ENCODE results near the gene FAP.

FAP gene, protein sequence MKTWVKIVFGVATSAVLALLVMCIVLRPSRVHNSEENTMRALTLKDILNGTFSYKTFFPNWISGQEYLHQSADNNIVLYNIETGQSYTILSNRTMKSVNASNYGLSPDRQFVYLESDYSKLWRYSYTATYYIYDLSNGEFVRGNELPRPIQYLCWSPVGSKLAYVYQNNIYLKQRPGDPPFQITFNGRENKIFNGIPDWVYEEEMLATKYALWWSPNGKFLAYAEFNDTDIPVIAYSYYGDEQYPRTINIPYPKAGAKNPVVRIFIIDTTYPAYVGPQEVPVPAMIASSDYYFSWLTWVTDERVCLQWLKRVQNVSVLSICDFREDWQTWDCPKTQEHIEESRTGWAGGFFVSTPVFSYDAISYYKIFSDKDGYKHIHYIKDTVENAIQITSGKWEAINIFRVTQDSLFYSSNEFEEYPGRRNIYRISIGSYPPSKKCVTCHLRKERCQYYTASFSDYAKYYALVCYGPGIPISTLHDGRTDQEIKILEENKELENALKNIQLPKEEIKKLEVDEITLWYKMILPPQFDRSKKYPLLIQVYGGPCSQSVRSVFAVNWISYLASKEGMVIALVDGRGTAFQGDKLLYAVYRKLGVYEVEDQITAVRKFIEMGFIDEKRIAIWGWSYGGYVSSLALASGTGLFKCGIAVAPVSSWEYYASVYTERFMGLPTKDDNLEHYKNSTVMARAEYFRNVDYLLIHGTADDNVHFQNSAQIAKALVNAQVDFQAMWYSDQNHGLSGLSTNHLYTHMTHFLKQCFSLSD

DNA sequence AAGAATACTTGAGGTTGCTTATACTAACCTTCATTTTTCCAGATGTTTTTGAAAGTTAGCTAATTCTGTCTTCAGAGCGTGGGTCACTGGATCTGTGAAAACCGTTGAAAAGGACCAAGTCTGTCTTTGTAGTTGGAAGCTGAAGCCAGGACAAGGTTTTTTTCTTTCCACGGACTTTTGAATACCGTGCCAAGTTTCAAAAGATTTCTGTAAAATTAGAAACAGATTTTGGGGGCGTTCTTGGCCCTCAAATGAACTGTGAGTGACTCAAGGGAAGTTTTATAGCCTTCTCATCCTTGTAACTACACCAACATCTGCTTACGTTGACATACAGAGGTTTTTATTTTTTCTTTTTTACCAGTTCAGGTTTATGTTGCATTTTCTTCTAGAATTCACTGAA, at the start of gene FAP:
TSS of gene FAP (minus strand) at position 152 of the 400 bp plus-strand sequence. CDS start at position 34, 118 bp downstream.
- no peak for DNase-seq (ENCODE audit: low read depth in 2 of 2)

DNA sequence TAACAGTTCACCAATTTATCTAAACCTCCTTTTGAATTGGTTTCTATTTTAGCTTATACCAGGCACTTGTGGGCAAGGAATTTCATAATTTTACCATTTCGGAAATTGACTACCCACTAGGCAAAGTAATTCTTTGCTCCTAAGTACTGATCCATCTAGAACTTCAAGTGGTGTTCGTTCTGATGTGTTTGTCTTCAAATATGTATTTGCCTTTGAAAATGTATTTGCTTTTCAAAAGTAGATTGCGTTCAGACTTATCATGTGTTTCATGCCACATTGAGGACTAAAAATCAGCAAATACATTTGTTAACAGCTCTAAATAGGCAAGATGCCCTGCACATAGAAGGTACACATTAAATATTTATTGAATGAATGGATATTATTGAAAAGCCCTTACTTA, 48.5 kb upstream of the FAP start:
- DNase-seq (ENCODE audit: low read depth in 2 of 2) = no peak

DNA sequence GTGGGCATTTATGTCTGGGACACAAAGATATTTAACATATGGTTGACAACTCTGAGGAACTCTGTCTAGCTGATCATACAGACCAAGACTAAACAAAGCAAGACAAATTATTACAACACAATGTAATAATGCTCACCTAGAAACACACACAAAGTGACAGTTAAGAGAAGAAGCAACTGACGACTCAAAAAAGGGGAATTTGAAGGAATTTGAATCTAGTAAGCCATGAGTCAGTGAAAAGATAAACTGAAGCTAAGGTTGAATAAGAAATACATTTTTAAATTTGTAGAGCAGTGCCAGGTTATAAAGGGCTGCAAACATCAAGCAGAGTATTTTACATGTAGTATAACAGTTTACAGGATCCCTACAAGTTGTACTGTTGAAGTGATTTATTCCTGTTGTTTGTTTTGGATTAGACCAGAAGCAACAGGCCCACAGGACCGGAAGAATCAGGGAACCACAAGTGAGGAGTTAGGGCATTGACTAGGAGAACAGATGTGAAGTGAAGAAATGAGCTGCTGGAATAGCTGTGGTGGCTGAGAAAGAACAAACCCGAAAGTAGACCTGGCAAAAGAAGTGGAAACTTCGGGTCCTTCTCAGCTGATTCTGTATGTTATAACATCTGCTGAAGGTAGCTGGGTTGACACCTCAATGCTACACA, 39.6 kb upstream of the FAP start:
- no peak for DNase-seq (ENCODE audit: low read depth in 2 of 2)

DNA sequence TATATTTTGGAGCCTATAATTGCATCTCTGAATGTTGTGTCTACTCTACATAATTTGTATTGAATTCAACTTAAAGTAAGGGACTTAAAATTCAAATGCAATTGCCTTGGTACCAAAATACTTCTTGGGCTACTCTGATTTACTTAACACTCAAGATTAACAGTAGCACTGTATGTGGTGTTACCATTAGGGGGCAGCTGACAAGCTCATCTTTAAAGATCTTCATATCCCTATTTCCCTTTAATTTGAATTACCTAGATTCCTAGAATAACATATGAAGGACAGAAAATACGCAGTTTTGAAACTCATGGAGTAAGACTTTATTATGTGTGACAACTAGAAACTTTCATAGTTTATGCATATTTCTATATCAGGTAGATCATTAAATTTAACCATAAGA, 37.4 kb upstream of the FAP start:
- no peak for DNase-seq (ENCODE audit: low read depth in 2 of 2)

DNA sequence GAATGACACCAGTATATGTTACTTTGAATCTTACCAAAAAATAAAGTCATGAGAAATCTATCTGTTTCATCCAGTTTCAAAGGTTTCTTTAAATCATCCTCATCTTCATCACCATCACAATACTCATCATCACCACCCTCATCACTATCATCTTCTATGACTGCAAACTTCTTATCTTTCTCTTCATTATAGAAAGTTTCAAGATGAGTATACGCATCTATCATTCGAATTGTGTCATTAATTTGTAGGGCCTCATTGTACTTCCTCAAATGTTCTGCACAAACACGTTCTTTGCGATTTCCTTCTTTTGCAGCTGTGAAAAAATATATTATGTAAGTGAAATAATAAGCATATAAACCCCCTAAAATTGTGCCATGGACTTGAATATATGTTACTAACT, 34.1 kb upstream of the FAP start:
- no peak for DNase-seq (ENCODE audit: low read depth in 2 of 2)

DNA sequence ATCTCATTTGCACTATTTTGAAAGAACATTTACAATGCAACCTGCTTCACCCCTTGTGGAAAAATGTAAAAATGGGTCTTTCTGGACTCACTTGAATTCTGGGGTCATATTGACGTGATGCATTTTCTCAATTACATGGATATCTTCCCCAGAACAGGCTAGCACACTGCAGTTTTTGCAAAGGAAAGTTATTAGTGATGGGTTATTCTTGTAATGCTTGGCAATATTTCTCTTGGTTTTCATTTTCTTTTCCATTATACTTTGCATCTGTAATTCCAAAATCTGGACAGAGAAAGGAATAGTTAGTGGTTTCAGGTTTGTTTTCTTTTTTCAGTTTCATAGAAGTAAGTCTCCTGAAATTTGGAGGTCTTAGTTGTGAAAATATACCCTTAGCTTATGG, 24.8 kb upstream of the FAP start:
- no peak for DNase-seq (ENCODE audit: low read depth in 2 of 2)

DNA sequence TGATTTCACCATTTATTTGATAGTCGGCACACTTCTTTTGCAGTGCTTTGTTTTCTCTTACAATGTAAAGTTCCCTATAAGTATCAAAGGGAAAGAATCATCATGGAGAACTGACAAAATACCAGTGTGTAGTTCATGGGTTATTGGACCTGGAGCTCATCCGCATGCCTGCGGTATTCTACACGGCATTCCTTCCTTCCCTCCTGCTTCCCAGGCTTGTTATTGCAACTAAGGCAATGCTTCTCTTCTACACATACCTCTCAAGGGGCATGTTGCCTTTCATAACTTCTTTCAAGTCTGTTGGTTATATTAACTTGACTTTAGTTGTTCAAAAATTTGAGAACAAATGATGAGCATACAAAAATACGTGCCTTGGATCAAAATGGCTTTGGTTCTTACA, 24.3 kb upstream of the FAP start:
- no peak for DNase-seq (ENCODE audit: low read depth in 2 of 2)

DNA sequence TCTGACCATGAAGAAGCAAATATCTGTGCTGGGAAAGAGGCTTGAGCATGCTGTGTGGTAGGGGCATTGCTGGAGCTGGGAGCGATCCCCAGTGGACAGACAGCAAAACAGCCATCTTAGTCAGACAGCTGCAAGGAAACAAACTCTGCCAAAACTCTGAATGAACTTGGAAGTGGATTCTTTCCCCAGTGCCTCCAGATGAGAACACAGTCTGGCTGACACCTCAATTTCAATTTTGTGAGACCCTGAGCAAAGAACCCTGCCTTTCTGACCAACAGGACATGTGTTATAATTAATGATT, 23.2 kb upstream of the FAP start:
- DNase-seq (ENCODE audit: low read depth in 2 of 2) = no peak

DNA sequence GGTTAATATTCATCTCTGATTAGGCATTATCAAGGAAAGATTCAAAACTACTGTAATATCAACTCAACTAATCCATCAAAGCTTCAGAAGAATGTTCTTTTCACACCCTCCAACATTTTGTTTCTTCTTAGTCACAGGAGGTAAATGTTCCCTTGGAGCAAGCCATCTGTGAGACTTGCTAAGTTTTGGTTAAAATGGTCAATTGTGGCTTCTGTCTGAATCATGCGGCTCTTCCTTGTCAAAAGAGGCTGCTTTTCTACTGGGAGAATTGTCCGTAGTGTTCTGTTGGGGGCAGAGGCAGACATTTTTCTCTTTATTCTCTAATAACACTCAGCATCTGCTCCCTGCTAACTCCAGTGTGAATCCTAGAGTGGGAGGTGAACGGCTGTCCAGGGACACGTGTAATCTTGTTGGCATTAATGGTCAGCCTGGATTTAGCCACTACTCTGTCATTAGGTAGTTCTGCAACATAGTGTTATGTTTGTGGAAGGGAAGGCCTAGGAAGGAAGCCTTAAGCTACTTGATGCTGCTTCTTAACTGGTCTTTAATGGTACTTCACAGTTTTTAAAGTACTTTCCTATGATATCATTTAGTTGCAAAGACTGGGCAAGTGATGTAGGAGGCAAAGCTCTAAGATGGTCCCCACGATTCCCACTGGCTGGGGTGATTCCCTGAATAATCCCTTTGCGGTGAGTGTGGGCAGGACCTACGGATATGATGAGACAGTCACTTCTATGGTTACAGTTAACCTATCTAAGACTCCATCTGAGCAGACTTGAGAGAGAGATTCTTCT, 22.6 kb upstream of the FAP start:
- DNase-seq (ENCODE audit: low read depth in 2 of 2) = no peak

DNA sequence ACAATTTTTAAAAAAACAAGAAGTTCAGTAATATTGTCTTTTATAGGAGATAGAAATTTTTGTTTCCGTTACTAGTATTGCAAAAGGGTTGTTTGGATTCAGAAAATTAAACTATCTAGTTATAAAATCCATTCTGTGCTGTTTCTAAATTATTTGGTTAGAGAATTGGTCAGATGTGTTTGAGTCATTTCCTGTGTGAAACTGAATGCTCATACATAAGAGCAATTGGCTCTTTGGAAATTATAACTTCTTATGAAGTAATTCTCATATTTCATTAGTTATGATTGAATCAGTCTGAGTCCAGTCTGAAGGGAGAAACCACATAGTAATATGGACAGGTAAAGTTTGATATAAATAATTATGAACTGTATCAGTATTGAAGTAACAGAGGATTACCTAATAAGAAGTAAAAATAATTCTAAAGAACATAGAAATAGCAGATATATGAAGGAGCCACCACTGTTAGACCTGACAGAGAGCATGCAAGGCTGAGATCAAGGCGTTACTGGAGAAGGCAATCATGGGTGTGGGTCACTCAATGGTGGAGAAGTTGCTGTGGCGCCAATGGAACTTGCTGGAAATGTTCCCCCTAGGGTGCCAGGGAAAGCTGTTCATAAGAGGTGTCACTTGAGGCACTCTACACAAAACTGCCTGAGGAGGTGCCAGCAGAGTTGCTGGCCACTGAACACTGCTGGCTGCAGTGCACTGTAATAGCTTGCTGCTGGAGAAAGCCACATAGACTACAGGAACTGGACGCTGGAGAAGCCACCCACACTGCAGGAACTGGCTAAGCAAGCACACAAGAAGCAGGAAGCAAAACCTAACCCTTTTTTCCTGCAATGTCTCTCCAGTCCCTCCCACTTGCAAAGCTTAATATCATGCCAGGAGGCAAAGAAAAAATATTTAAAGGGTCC, 18.0 kb upstream of the FAP start:
- DNase-seq (ENCODE audit: low read depth in 2 of 2) = no peak

DNA sequence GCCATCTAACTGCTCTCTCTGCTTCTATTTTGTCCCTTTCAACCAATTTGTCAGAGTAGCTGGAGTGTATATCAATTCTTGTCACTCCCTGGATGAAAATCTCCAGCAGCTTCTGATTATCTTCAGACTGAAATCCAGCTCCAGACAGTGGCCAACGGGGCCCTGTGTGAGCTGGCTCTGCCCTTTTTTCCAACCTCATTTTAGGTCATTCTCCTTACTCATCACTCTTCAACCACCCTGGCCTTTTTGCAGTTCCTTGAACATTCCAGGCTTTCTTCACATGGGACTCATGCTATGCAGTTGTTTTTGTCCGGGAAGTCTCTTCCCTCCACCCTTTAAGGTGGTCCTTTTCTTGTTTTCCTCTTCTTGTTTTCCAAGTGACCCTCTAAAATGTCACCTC, 15.4 kb upstream of the FAP start:
- DNase-seq (ENCODE audit: low read depth in 2 of 2) = no peak

DNA sequence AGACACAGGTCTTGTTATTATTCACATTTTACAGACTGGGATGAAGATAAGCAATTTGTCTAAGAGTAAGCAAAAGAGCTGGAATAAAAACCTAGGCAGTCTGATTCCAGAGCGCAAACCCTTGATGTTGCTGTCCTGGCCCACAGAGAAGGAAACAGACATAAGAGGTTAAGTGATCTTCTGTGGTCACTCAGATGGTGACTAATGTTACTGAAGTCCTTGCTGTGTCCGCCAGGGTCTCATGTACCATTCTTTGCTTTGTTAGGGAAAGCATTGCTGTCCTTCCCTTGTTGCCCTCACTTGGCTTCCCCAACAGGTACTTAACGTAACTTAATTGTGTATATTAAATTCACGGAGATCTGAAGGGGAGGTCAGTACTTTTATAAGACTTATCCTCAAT, 14.9 kb upstream of the FAP start:
- DNase-seq (ENCODE audit: low read depth in 2 of 2) = no peak

DNA sequence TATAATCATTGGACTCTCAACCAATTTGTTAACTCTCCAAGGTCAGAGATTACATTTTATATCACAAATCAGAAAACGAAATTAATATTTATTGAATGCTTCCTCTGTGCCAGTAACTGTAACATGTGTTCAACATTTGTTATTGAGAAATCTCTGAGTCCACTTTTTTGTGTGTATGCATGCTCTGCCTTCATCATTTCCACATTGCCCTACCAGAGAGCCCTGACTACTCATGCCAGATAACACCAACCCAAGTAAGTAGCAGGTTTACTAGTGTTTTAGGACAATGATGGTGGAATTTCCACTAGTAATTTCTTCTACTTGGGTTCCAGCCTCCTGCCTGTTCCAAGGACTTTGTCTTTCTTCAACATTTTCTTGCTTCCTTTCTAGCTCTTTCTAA, 14.2 kb upstream of the FAP start:
- no peak for DNase-seq (ENCODE audit: low read depth in 2 of 2)

DNA sequence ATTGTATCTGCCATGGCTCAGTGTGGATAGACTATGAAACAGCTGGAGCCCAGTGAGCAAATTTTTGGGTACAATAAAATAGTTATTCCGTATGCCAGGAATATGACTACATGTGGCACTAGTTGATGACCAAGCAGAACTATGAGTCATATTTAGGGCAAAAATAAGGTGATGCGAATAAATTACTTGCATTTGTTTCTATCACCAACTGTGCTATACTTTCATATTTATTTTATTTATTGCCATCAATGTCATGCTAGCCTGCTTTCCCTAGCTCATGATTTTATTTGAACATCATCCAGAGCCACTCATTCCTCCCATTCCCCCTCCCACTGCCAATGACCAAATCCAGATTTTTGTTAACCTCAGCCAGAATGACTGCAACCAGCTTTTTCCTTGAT, 13.3 kb upstream of the FAP start:
- no peak for DNase-seq (ENCODE audit: low read depth in 2 of 2)

DNA sequence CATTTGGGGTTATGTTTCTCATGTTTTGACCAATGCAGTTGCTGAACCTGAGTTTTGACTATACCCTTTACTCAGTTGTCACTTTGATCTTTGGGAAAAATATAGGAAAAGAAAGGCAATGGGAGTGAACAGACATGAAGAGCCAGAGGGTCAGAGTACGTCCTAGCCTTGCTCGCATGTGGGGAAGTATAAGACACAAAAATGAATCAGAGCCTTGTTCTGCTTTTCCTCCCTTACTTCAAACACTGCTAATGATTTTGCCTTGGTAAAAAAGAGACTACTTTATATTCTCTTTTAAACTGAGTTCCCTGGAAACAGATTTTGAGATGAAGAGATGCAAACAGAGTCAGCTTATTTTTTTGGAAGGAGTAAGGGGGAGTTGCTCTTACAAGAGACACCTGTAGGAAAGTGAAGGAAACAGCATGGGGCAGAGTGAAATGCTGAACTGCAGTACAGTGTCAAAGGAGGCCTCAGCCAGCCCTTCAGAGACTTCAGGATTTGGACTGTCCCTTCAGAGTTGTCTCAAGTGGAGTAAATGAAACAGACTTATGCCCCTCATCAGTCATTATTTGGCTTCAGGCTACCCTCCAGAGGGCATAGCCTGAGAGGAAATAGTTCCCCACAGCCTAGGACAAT, 11.1 kb upstream of the FAP start:
- DNase-seq (ENCODE audit: low read depth in 2 of 2) = no peak

DNA sequence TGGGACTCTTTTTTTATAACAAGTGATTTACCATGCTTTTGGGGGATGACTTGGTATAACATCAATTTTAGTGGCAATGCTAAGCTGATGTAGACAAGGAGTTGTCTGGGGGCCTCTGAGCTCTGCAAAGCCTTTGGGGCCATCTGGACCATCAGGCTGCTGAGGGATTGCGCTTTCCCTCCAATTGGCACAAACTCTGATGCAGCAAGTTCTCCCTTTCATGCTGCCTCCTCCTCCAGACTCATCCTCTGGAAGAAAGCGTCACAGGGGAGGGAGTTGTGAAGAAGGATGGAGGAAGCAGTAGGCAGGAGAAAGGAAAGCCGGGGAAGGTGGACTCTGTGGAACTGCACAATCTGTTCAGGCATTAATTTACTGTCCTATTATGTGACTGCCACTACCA, 10.2 kb upstream of the FAP start:
- DNase-seq (ENCODE audit: low read depth in 2 of 2) = no peak

DNA sequence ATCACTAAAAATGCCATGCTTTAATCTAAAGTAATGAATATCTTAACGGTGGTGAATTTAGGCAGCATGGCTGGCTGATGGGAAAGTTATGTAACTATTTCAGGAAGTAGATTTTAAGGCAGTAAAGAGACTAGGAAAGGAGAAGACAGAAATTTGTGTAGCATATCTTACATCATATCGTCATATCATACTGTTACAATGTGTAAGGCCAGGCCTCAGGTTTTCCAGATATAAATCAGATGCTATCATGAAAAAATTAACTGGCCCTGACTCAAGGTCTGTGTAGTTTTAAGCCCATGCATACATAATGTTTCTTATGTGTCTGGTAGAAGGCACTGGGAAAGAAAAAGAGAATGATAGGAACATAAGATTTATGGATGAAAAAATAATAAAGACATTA, 8.9 kb upstream of the FAP start:
- DNase-seq (ENCODE audit: low read depth in 2 of 2) = no peak

DNA sequence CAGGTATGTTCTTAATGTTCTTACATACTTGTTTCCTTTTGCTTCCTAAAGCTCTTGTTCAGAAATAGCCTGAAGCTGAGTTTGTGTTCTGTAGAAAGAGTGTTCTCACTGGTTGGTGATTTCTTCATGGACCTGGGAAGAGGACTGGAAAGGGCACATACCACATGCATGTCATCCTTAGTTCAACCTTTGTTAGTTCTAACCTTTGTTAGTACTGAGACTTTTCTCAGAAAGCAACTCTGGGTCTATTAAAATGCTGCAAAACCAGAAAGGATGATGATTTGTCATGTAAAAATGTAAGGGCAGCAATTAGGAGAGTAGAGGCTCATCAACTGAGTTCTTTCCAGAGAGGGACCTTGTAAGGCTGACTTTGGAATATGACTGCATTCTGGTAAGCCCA, 2.5 kb upstream of the FAP start:
- no peak for DNase-seq (ENCODE audit: low read depth in 2 of 2)

DNA sequence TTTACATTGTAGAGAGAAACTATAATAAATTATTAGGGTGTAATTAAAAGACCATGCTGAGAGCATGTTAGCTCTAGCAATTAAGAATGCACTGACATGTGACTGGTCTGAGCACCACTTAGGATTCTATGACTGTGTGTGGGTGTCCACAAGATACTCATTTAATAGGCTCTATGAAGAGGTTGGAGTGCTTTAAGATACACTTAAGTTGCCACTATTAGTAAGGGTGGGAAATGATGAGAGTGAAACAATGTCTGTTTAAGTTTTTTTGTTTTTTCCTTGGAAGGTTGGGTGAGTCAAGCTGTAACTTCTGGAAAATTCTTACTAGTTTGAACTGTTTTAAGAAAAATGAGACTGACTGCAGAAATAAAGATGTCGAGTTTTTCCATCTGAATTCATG, 1.8 kb upstream of the FAP start:
- DNase-seq (ENCODE audit: low read depth in 2 of 2) = no peak

DNA sequence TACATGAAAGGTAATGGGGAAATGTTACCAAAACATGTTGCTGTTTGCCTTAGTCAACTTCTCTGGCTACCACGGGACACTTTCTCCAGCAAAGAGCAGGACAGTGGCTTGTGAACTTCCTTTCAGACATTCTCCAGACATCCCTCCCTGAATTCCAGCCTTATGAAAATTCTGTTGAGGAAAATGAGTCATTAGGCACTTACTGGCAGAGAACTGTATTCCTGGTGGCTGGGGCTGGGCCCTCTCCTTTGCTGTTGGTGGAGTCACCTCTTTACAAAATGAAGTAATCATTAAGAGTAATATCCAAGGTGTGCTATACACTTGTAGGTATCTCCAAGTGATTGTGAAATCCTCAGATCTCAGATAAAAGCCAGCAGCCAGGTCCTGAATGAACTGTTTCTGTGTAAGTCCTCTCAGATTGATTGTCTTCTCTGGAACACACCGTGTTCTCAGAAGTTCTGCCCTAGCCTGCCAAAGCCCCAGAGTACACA, 1.3 kb upstream of the FAP start:
- DNase-seq (ENCODE audit: low read depth in 2 of 2) = no peak

DNA sequence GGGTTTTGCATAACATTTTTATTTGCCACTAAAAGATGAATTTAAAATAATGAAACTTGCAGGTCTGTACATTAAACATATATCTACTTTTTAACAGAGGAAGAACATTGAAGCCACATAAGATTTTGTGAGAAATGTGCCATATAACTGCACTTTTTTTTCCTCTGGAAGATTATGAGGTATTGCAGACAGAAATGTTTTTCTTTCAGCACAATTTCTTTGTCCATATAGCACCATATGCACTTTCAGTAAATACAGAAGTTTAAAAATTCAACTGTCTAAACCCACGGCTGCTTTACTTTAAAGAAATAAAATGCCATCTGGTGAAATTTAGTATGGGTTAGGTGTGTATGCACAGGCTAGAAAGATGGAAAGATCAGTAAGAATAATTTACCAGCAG, 470 bp upstream of the FAP start:
- DNase-seq (ENCODE audit: low read depth in 2 of 2) = no peak

Data from activated CD4-positive, alpha-beta T cell treated with anti-CD3 and anti-CD28 coated beads for 24 hours (primary cell).